Measurements from ENCODE around the gene MMP13.
"Not testable (repeated sequence)": the region's sequence is repeated elsewhere in the genome, so short reads cannot be mapped to it uniquely, and the experiment has no call there.

The MMP13 gene

DNA sequence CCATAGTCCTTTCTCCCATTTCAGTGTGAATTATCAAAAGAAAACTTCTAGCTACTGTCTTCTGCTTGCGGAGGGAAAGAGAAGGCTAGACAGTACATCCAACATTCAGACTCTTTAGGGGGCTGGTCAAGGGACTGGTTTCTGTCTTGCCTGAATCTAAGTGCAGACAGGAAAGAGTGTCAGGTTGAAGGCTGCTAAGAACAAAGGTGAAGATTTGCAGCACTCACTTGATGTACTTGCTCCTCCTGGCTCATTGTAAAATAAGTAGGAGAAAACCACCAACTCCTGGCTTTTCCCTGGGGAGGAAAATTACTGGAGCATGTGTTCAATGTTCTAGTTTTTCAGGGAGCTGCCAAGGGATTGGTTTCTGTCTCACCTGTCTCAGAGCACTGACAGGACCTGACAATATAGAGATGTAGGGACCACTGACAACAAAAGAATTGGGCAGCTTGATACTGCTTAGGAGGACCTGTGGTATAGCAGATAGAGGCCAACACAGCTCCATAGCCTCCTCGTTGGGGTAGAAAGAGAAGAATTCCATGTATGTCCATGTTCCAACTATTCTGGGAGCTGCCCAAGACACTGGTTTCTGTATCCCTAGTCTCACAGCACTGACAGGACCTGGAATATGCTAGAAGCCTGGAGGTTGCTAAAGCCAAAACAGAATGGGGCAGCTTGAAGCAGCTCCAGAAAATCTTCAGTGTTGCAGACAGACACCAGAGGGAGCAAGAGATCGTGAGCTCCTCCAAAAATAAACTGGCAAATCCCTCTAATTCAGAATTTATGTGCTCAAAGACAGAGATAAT, 41.1 kb downstream of the MMP13 start:
- CTCF ChIA-PET, result interaction anchor here (0.7 to 5.7 kb wide), 12 partner anchors 11 to 143 kb away, joined by 3 to 30 read pairs (median 4); no protein-coding TSS in a partner anchor

GRCh38 chr11:102912482-102912830, 43.1 kb downstream of the MMP13 start:
- DNase-seq (ENCODE audit: extremely low spot score), result no peak
- no peak for TF ChIP-seq CTCF (IDR thresholded peaks at IDR 0.05; ENCODE audit: control extremely low read depth, extremely low read depth, low read depth, missing control alignments)
- ChIA-PET CTCF (interaction anchor here (1.0 to 5.7 kb wide), 2 partner anchors 29 to 37 kb away, joined by 3 to 30 read pairs; partner anchors contain the start of gene MMP12), POLR2A (no interaction called here)

More for the DNA sequence above, 41.1 kb downstream of the MMP13 start:
- DNase-seq (ENCODE audit: extremely low spot score), result no peak
- peak; percentile 52 for TF ChIP-seq CTCF (IDR thresholded peaks at IDR 0.05; ENCODE audit: control extremely low read depth, extremely low read depth, low read depth, missing control alignments)
- POLR2A ChIA-PET, result no interaction called here

DNA sequence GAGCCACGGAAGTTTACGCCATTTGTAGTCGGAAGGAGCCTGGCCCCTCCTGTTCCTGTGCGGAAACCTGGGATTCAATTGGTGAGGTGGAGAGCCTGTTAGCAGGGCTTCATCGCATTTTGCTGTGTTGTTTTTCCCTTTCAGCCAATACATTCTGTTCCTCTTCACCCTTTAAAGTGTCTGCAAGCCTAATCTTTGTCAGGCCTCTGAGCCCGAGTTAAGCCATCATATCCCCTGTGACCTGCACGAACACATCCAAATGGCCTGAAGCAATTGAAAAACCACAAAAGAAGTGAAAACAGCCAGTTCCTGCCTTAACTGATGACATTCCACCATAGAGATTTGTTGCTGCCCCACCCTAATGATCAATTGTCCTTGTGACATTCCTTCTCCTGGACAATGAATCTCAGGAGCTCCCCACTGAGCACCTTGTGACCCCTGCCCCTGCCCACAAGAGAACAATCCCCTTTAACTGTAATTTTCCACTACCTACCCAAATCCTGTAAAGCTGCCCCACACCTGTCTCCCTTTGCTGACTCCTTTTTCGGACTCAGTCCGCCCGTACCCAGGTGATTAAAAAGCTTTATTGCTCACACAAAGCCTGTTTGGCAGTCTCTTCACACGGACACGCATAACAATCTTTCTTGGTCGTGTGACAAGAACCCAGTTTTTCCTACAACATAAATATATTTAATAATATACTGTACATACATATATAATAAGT, 43.6 kb downstream of the MMP13 start:
- POLR2A ChIA-PET, result no interaction called here
- CTCF ChIA-PET, result interaction anchor here (1.0 to 5.7 kb wide), 2 partner anchors 29 to 37 kb away, joined by 3 to 30 read pairs; partner anchors contain the start of gene MMP12
- no peak for TF ChIP-seq CTCF (IDR thresholded peaks at IDR 0.05; ENCODE audit: control extremely low read depth, extremely low read depth, low read depth, missing control alignments)
- DNase-seq (ENCODE audit: extremely low spot score), result no peak

DNA sequence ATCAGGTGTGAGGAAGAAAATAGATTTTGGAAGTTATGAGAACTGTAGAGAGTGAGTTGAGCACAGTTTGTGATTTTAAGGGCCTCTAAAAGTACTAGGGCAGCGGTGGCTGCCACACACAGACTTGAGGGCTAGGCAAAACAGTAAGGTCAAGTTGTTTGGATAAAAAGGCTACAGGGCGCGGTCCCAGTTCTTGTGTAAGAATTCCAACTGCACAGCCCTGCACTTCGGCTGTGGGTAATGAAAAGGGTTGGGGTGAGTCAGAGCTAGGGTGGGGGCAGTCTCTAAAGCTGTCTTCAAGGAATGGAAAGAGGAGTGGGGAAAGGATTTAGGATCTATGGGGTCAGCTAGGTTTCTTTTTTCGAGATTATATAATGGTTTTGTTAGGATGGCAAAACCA, 49.7 kb downstream of the MMP13 start:
- POLR2A ChIA-PET; CTCF ChIA-PET; DNase-seq (ENCODE audit: extremely low spot score): not testable (repeated sequence)

- CTCF ChIA-PET, result interaction anchor here (1.4 kb wide), 1 partner anchor 11 kb away, joined by 5 read pairs; no protein-coding TSS in a partner anchor
- POLR2A ChIA-PET; DNase-seq (ENCODE audit: extremely low spot score): not testable (repeated sequence)
Measured at GRCh38 chr11:102903895-102904294, 51.6 kb downstream of the MMP13 start.

DNA sequence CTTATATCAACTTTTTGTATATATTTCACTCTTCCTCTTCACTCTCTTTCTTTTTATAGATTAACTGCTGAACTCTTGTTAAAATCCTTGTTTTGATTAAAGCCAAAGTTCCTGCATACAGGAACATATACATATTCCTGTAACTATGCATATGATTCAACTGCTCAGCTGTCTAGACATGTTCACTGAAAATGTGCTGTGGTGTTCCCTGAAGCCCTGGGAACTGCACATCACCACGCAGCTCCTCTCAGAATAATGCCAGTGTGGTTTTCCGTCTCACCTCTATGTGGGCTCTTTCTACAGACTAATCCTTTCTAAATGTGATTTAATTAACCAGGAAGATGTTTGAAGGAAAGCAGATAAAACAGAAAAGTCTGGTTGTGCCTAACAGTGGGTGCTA, 55.2 kb downstream of the MMP13 start:
- ChIA-PET CTCF (no interaction called here), POLR2A (no interaction called here)
- no peak for TF ChIP-seq CTCF (IDR thresholded peaks at IDR 0.05; ENCODE audit: control extremely low read depth, extremely low read depth, low read depth, missing control alignments)
- DNase-seq (ENCODE audit: extremely low spot score), result no peak

Measured in GM10248 (cell line).